Parathyroid adenoma (tissue), 2 donors: Measurements from ENCODE around the gene KLHDC4.
A peak's percentile ranks its signal among the peaks of the same experiment; 100 is the strongest.
"Not testable (repeated sequence)": the region's sequence is repeated elsewhere in the genome, so short reads cannot be mapped to it uniquely, and the experiment has no call there.

Source experiments
- H2AFZ ChIP-seq: fragments of 300-600 bp; sonication (generic); one replicate; pipeline ENCODE4 v1.7.0; 2017; ENCODE audit warnings: antibody characterized with exemption, mild to moderate bottlenecking
- H3K27ac ChIP-seq: fragments of 300-600 bp; sonication (generic); one replicate; pipeline ENCODE4 v1.7.0; 2017
- H3K27me3 ChIP-seq: fragments of 300-600 bp; sonication (generic); one replicate; pipeline ENCODE4 v1.7.0; 2017; ENCODE audit warnings: low read length; ENCODE audit not compliant: control insufficient read depth, insufficient read depth
- H3K36me3 ChIP-seq: fragments of 300-600 bp; sonication (generic); one replicate; pipeline ENCODE4 v1.7.0; 2017; ENCODE audit warnings: low read length; ENCODE audit not compliant: control insufficient read depth, insufficient read depth
- H3K4me1 ChIP-seq: fragments of 300-600 bp; sonication (generic); one replicate; pipeline ENCODE4 v1.7.0; 2017; ENCODE audit warnings: control low read depth
- H3K4me2 ChIP-seq: fragments of 300-600 bp; sonication (generic); one replicate; pipeline ENCODE4 v1.7.0; 2017; ENCODE audit warnings: low read length
- H3K4me3 ChIP-seq: fragments of 300-600 bp; sonication (generic); one replicate; pipeline ENCODE4 v1.7.0; 2017; ENCODE audit warnings: low read depth, low read length
- H3K79me2 ChIP-seq: fragments of 300-600 bp; sonication (generic); one replicate; pipeline ENCODE4 v1.7.0; 2017; ENCODE audit warnings: control low read depth
- H3K9ac ChIP-seq: fragments of 300-600 bp; sonication (generic); one replicate; pipeline ENCODE4 v1.7.0; 2017; ENCODE audit warnings: mild to moderate bottlenecking
- H3K9me3 ChIP-seq: fragments of 300-600 bp; sonication (generic); one replicate; pipeline ENCODE4 v1.7.0; 2017; ENCODE audit warnings: low read length; ENCODE audit not compliant: control insufficient read depth
- TF ChIP-seq, protein P1 (sequence below): fragments of 300-600 bp; sonication (generic); IDR thresholded peaks from one replicate; pipeline ENCODE4 v1.7.0; 2017; ENCODE audit warnings: antibody characterized with exemption, mild to moderate bottlenecking
- donor health status: primary hyperparathyroidism.

Gene KLHDC4

DNA sequence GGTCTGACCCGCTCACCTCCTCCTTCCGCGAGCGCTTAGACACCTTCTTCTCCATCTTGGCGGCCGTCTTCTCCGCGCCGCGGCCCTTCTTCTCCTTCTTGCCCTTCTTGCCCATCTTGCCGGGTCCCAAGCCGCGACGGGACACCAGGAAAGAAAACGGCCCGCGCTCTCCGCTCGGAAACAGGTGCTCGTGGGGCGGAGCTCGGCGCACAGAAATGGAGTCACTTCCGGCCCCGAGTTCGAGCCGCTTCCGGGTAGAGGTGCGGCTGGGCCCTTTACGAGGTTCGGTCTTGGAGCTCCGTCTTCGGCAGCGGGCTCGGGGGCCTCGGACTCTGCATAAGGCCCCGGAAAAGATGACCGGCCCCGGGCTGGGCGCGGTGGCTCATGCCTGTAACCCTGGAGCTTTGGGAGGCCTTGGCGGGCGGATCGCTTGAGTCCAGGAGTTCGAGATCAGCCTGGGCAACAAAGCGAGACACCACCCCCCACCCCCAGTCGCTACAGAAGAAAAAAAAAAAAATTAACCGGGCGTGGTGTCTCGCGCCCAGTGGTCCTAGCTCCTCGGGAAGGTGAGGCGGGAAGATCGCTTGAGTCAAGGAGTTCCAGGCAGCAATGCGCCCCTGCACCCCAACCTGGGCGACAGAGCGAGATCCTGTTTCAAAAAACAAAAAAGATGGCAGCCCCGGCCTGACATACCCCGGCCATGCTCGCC, at the start of gene KLHDC4:
TSS of gene KLHDC4 (minus strand) at position 211 of the 709 bp plus-strand sequence. CDS start at position 115, 96 bp downstream.
- peaks cover 5% of the 10 kb centered on the region for H3K4me1 ChIP-seq
- no peaks in the 10 kb centered on the region for H3K36me3 ChIP-seq
- peak within 1 kb of the TSS; percentile 98 for H2AFZ ChIP-seq
- H3K27ac ChIP-seq, result peak within 1 kb of the TSS; percentile 80
- no peaks in the 10 kb centered on the region for H3K9me3 ChIP-seq
- no peaks in the 10 kb centered on the region for H3K79me2 ChIP-seq
- H3K27me3 ChIP-seq, result no peaks in the 10 kb centered on the region
- TF ChIP-seq, protein P1, sequence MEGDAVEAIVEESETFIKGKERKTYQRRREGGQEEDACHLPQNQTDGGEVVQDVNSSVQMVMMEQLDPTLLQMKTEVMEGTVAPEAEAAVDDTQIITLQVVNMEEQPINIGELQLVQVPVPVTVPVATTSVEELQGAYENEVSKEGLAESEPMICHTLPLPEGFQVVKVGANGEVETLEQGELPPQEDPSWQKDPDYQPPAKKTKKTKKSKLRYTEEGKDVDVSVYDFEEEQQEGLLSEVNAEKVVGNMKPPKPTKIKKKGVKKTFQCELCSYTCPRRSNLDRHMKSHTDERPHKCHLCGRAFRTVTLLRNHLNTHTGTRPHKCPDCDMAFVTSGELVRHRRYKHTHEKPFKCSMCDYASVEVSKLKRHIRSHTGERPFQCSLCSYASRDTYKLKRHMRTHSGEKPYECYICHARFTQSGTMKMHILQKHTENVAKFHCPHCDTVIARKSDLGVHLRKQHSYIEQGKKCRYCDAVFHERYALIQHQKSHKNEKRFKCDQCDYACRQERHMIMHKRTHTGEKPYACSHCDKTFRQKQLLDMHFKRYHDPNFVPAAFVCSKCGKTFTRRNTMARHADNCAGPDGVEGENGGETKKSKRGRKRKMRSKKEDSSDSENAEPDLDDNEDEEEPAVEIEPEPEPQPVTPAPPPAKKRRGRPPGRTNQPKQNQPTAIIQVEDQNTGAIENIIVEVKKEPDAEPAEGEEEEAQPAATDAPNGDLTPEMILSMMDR, result no peak
- H3K9ac ChIP-seq, result peak within 1 kb of the TSS; percentile 70
- H3K4me3 ChIP-seq, result peak within 1 kb of the TSS; percentile 96
- peak within 1 kb of the TSS; percentile 92 for H3K4me2 ChIP-seq

DNA sequence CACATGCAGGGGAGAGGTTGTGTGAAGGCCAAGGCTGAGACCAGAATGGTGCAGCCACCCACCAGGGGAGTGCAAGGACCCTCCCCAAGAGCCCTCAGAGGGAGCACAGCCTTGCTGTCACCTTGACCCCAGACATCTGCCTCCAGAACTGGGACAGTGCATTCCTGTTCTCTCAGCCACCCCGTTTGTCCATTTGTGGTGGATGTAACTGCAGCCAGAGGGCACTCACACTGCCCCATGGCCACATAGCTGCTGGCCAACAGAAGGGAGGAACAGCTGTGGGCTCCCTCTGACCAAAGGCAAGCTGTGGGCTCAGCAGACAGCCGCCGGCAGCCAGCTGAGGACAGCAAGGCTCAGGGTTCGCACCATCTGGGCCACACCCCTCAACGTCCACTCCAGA, 49.8 kb upstream of the KLHDC4 start:
- Histone ChIP-seq H3K36me3 (no peaks in the 10 kb centered on the region), H3K4me3 (no peak overlapping the region), H3K27me3 (no peaks in the 10 kb centered on the region), H2AFZ (no peak overlapping the region), H3K27ac (no peak overlapping the region), H3K9ac (no peak overlapping the region), H3K4me1 (no peaks in the 10 kb centered on the region), H3K4me2 (no peak overlapping the region), H3K79me2 (no peaks in the 10 kb centered on the region), H3K9me3 (no peaks in the 10 kb centered on the region)
- TF ChIP-seq, protein P1, result no peak

DNA sequence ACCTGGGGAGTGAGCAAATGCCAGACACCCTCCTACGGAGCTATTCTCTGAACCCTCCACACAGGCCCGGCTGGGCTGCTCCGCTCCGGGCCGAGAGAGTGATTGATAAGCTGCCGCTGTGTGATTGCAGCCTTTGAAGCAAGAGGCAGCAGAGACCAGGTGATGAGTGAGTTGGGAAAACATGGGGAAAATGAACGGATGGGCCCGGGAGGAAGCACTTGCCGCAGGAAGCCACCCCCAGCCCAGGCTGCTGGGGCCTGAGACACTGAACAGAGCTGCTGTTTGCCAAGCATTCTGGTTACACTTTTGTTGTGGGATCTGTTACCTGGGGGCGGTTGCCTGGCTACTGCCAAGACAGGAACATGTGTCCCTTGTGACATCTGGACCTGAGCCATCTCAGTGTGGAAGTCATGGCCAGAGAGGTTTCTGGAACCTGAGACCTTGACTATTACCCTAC, 46.4 kb upstream of the KLHDC4 start:
- Histone ChIP-seq H3K79me2 (no peaks in the 10 kb centered on the region), H3K9ac (no peak overlapping the region)

DNA sequence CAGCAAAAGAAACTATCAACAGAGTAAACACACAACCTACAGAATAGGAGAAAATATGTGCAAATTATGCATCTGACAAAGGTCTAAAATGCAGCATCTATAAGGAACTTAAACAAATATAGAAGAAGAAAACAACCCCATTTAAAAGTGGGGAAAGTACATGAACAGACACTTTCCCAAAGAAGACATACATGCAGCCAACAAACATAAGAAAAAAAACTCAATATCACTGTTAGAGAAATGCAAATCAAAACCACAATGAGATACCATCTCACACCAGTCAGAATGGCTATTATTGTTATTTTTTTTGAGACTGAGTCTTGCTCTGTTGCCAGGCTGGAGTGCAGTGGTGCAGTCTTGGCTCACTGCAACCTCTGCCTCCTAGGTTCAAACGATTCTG, 45.7 kb upstream of the KLHDC4 start:
- not testable (repeated sequence) for H3K27me3 ChIP-seq, H3K4me1 ChIP-seq, H3K9me3 ChIP-seq, H2AFZ ChIP-seq, H3K27ac ChIP-seq, H3K79me2 ChIP-seq, H3K9ac ChIP-seq, H3K4me3 ChIP-seq, H3K4me2 ChIP-seq, H3K36me3 ChIP-seq

More for the DNA sequence above, 46.4 kb upstream of the KLHDC4 start:
- H3K27me3 ChIP-seq, result no peaks in the 10 kb centered on the region
- TF ChIP-seq, protein P1, result no peak
- H3K4me1 ChIP-seq, result no peaks in the 10 kb centered on the region
- no peak overlapping the region for H3K27ac ChIP-seq
- H3K36me3 ChIP-seq, result no peaks in the 10 kb centered on the region
- no peaks in the 10 kb centered on the region for H3K9me3 ChIP-seq
- H2AFZ ChIP-seq, result no peak overlapping the region
- no peak overlapping the region for H3K4me3 ChIP-seq
- H3K4me2 ChIP-seq, result no peak overlapping the region

GRCh38 chr16:87809150-87809902, 43.5 kb upstream of the KLHDC4 start:
- Histone ChIP-seq H3K9ac (no peak overlapping the region), H3K4me2 (no peak overlapping the region), H3K27ac (no peak overlapping the region), H2AFZ (no peak overlapping the region), H3K79me2 (no peaks in the 10 kb centered on the region), H3K9me3 (no peaks in the 10 kb centered on the region), H3K4me1 (no peaks in the 10 kb centered on the region), H3K4me3 (no peak overlapping the region), H3K36me3 (no peaks in the 10 kb centered on the region), H3K27me3 (no peaks in the 10 kb centered on the region)
- TF ChIP-seq, protein P1, result no peak
